ENCODE data around the gene EPHB1.

GRCh38 chr3:135100366-135100765, 305.3 kb downstream of the EPHB1 start:
- TF ChIP-seq, protein P1, sequence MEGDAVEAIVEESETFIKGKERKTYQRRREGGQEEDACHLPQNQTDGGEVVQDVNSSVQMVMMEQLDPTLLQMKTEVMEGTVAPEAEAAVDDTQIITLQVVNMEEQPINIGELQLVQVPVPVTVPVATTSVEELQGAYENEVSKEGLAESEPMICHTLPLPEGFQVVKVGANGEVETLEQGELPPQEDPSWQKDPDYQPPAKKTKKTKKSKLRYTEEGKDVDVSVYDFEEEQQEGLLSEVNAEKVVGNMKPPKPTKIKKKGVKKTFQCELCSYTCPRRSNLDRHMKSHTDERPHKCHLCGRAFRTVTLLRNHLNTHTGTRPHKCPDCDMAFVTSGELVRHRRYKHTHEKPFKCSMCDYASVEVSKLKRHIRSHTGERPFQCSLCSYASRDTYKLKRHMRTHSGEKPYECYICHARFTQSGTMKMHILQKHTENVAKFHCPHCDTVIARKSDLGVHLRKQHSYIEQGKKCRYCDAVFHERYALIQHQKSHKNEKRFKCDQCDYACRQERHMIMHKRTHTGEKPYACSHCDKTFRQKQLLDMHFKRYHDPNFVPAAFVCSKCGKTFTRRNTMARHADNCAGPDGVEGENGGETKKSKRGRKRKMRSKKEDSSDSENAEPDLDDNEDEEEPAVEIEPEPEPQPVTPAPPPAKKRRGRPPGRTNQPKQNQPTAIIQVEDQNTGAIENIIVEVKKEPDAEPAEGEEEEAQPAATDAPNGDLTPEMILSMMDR (IDR thresholded peaks at IDR 0.05): no peak
- TF ChIP-seq POLR2A (IDR thresholded peaks at IDR 0.05): no peak

All from uterus (tissue), 2 donors.